GM19438 (cell line): ENCODE data around the gene PRAMEF12.
"Not testable (repeated sequence)": the region's sequence is repeated elsewhere in the genome, so short reads cannot be mapped to it uniquely, and the experiment has no call there.

Experiments used
- ATAC-seq: cut with Tn5 transposase; IDR thresholded peaks from one replicate; pipeline ENCODE4 v1.9.1; 2021; ENCODE audit warnings: low read depth; ENCODE audit not compliant: unreplicated experiment

Gene PRAMEF12

DNA sequence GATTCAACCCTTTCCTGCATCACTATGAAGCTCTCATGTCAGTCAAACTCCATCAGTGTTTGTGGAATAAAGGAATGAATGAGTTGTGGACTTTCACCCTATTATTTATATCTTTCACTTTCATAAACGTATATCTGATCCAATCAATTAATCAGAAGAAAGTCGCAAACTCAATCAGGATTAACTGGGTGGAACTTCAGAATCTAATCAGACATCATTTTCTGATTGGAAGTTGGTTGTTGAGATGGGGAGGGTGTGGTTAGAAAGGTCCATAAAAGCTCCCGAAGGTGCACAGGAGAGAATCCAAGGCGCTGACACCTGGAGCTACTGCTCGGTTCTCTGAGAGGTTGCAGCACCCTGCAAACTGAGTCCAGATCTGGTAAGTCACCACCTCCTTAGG, at the start of gene PRAMEF12:
Gene PRAMEF12, plus strand, starts transcription at position 301 of the 400 bp plus-strand sequence. CDS start 1,130 bp downstream, outside the sequence.
- no peak for ATAC-seq

DNA sequence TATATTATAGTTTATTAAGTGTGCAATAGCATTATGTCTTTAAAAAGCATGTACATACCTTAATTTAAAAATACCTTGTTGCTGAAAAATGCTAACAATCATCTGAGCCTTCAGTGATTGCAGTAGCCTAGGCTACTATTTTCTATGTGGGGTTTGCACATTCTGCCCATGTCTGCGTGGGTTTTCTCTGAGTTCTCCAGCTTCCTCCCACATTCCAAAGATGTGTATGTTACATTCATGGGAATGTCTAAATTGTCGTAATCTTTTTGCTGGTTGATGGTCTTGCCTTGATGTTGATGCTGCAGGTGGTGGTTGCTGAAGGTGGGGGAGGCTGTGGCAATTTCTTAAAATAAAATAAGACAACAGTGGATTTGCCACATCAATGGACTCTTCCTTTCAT, 45.1 kb upstream of the PRAMEF12 start:
- ATAC-seq: no peak

DNA sequence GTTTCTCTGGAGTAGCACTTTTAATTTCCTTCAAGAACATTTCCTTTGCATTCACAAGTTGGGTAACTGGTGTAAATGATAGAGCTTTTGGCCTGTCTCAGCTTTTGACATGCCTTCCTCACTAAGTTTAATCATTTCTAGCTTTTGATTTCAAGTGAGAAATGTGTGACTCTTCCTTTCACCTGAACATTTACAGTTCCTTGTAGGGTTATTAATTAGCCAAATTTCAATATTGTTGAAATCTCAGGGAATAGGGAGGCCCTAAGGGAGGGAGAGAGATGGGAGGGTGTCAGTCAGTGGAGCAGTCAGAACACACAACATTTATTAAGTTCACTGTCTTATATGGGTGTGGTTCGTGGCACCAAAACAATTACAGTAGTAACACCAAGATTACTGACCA, 43.4 kb upstream of the PRAMEF12 start:
- ATAC-seq: no peak

DNA sequence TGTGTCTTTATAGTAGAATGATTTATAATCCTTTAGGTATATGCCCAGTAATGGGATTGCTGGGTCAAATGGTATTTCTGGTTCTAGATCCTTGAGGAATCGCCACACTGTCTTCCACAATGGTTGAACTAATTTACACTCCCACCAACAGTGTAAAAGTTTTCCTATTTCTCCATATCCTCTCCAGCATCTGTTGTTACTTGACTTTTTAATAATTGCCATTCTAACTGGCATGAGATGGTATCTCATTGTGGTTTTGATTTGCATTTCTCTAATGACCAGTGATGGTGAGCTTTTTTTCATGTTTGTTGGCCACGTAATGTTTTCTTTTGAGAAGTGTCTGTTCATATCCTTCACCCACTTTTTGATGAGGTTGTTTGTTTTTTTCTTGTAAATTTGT, 42.5 kb upstream of the PRAMEF12 start:
- ATAC-seq: not testable (repeated sequence)

DNA sequence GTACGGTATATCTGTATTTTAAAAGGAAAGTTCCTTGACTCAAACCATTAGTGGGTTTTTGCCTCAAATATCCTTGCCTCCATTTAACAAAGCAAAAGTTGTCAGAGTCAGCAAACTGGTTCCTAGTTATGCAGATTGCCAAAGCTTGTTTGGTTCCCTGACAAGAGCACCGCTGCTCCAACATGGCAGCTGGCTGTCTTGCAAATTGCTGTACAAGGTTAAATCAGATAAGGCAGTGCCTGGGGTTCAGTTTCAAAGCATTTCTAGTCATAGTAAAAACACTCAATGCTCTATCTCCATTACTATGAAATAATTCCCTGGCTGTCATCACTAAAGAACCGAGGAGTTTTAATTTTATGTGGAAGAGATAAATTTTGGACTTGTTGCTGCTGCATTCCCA, 38.9 kb upstream of the PRAMEF12 start:
- no peak for ATAC-seq

DNA sequence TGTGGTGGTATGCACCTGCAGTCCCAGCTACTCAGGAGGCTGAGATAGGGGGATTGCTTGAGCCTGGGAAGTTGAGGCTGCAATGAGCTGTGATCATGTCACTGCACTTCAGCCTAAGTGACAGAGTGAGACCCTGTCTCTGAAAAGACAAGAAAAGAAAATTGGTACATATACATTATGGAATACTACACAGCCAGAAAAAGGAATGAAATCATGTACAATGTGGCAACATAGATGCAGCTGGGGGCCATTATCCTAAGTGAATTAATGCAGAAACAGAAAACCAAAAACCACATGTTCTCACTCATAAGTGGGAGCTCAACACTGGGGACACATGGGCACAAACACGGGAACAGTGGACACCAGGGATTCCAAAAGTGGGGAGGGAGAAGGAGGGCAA, 34.6 kb upstream of the PRAMEF12 start:
- no peak for ATAC-seq

DNA sequence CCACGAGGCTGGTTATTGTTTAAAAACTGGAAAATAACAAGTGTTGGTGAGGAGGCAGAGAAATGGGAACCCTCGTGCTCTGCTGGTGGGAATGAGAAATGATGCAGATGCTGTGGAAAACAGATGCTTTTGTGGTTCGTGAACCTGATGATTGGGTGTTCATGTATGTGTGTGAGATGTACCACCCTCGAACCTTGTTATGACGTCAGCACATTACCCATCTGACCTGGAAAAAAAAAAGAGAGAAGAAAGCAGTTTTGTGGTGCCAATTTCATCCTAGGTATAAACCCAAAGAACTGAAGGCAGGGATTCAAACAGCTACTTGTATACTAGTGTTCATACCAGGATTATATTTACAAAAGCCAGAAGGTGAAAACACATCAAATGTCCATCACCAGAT, 33.9 kb upstream of the PRAMEF12 start:
- ATAC-seq: no peak

DNA sequence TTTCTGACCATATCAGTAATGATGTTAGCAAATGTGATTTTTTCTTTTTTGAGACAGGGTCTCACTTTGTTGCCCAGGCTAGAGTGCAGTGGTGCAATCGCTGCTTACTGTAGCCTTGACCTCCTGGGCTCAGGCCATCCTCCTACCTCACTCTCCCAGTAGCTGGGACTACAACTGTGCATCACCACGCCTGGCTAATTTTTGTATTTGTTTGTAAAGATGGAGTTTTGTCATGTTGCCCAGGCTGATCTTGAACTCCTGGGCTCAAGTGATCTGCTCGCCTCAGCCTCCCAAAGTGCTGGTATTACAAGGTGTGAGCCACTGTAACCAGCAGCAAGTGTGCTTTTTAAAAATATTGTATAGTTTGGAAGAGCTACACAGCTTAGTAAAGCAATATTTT, 31.6 kb upstream of the PRAMEF12 start:
- no peak for ATAC-seq

DNA sequence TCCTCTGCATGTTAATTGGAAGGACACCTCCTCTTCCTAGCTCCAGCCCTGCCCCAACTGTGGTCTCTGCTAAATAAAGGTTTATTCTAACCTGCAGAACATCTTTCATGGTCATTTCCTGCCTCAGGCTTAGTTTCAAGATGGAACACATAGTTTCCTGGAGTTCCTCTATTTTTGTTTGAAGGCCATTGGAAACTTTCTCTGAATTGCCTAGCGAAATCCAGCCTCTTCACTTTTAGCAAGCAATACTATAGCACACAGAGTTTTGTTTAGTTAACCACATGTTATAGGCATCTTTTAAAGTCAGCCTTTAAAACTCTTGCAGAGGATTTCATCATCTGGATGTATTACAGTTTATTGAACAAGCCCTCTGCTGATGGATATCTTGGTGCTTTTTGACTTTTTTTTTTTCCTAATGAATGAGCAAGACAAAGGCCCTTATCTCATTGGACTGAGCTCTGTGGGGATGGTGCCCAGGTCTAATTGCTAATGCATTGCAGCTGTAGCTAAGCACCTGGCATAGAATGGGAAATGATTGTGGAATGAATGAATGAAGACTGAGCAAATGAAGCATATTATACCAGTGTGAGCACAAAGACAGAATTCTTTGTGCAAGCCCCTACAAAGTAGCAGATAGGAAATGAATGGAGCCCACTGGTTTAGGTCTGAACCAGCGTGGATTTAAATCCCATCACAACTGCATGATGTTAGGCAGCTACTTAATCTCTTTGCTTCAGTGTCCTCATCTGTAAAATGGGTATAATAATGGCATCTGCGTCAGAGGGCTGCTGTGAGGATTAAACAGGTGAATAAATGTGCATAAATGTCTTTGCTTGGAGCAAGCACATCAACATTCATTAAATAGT, 28.2 kb upstream of the PRAMEF12 start:
- no peak for ATAC-seq

DNA sequence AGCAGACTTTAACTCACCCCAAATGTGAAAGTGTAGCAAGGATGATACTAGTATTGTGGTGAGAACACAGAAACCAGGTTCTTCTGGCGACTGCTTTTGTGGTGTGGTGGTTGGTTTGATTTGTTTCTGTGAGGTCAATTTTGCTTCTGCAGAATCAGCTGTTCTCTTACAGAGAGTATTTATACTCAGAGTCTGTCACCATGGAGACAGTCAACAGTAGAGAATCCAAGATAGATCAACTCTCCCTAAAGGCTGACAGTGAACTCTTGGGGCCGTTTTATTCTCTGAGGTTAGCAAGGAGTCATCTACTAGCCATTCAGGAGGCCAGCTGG, 27.6 kb upstream of the PRAMEF12 start, which contains the start of gene CFAP107:
Gene CFAP107, plus strand, starts transcription at position 209 of the 332 bp plus-strand sequence. CDS start 231 bp downstream, outside the sequence.
- no peak for ATAC-seq

DNA sequence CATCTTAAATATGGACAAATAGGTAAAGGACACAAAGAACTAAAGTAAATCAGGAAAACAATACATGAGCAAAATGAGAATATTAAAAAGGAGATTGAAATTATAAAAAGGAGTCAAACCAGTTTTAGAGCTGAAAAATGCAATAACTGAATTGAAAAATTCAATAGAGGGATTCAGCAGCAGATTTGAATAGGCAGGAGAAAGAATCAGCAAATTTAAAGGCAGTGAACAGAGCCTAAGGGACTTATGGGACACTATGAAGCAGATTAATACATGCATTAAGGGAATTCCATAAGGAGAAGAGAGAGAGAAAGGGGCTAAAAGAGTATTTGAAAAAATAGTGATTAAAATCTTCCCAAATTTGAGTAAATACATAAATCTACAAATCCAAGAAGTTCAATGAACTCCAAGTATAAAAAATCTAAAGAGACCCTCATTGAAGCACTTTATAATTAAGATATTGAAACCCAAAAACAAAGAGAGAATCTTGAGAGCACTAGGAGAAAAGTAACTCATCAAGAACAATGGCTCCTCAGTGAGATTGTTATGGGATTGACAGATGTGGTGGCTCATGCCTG, 24.7 kb upstream of the PRAMEF12 start:
- ATAC-seq: no peak

DNA sequence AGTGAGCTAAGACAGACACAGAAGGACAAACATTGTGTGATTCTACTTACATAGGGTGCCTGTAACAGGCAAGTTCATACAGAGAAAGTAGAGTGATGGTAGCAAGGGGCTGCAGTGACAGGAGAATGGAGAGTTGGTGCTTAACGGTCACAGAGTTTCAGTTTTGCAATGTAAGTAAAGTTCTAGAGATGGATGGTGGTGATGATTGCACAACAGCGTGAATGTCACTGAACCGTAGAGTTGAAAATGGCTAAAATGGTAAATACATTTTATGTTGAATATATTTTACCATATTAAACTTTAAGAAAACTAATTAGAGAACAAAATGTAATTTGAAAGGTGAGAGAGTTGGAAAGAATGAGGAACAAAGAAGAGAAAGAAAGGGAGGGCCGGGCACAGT, 18.8 kb upstream of the PRAMEF12 start:
- no peak for ATAC-seq

DNA sequence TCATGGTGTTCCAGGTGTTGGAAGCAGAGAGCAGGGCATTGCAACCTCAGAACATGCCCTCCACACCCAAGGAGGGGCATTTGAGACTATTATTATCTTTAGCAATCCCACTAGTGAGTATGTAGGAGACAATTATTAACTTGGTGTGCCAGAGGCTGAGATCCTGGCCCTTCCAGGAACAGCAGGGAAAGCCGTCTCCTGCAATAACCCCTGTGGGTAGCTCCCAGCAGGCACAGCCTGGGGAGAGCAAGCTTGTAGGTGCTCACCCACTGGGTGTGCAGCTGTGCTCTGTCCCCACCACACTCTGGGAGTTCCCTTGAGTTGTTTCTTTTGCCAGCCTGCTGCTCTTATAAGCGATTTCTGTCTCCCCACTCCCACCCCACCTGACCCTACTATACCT, 17.3 kb upstream of the PRAMEF12 start:
- no peak for ATAC-seq

DNA sequence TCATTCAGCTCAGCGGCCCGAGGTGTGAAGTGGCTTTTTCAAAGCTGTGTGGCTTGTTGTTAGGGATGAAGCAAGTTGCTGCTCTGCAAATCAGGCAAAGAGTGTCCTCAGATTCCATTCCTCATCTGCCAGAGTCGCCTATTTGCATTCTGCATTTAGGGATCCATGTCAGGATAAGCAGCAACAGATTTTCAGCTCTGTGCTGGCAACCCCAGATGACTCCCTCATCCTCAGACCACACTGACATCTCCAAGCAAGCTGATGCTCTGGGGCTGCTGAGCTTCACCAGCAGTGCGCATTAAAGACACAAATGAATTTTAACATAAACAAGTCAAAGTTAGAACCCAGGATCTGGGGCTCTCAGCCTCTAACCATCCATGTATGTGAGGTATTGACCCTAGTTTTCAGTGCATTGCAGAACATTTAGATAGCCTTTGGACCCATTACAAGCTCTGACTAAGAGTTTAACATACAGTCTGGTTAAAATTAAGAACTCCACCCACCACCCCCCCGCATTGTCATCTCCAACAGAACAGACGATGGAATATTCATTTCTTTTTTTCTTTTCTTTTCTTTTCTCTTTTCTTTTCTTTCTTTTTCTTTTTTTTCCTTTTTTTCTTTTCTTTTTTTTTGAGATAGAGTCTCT, 16.6 kb upstream of the PRAMEF12 start:
- ATAC-seq: no peak

DNA sequence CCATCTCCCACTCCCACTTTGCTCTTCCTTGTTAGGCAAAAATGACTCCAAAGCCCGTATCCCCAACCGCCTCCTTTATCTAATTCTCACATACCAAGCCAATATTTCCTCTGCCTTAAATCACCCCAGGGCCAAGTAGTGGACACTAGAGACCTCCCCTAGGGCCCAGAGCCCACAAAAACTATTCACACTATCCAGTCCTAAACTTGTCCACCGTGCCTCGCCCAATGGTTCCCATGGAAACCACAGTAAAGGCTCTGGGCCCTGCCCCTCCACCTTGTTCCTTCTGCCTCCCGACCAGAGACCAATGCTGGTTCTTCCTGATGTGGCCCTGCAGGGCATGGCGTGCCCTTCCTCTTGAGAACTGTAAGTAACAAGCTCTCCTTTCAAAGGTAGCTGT, 15.7 kb upstream of the PRAMEF12 start:
- ATAC-seq: no peak

DNA sequence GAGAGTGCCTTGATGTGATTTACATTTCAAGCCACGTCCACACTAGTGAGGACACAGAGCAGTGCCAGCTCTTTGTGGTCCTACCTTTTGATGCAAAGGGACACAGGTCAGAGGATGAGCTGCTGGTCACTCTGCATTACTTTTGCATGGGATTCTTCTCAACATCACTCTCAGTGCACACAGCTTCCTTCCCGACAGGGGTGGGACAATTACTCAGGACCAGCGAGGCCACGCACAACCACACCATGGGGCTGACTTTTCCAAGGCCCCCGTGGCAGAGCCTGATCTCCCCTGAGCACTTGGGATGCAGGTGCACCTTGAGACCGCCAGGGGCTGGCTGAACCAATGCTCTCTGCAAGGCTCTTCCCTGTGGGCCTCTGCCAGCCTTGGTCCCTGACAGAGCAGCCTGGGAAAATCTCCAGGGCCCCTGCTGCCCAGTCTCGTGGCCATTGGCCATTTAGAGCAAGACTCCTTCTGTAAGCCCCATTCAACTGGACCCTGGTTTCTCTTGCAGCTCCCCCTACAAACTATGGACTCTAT, 13.2 kb upstream of the PRAMEF12 start:
- ATAC-seq: no peak

DNA sequence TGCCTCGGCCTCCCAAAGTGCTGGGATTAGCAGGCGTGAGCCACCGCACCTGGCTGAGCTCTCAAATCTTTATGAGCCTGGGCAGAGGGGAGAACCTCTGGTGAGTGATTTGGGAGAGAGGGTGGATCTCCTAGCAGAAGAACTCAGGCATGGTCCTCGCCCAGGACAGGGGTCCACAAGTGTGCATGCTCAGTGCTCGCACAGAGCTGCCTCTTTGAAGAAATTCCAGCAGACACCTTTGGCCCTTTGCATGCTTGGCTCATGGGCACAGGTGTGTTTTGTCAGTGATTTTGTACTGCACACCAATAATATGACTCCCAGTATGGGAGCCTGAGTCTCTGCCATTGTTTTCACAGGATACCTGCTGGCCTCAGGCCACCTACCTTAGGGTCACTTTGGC, 11.8 kb upstream of the PRAMEF12 start:
- no peak for ATAC-seq

DNA sequence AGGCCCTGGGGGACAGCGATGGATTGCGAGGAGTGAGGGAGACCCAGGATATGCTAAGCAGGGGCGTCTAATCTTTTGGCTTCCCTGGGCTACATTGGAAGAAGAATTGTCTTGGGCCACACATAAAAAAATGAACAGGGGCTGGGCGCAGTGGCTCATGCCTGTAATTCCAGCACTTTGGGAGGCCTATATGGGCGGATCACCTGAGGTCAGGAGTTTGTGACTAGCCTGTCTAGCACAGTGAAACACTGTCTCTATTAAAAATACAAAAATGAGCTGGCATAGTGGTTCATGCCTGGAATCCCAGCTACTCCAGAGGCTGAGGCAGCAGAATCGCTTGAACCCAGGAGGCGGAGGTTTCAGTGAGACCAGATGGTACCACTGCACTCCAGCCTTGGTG, 10.8 kb upstream of the PRAMEF12 start:
- ATAC-seq: no peak

DNA sequence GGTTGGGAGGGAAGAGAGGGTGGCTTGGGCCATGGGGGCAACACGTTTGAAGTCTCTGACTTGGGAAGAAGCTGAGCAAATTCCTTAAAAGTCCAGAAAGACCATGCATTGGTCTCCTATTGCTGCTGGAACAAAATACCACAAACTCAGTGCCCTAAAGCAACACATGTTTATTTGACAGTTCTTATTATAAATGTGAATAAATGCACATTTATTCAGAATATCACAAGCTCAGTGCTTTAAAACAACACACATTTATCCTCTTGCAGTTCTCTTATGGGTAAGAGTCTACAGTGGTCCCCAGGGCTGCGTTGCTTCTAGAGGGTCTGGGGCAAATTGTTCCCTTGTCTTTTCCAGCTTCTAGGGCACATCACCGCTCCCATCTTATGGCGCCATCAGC, 10.1 kb upstream of the PRAMEF12 start:
- no peak for ATAC-seq

DNA sequence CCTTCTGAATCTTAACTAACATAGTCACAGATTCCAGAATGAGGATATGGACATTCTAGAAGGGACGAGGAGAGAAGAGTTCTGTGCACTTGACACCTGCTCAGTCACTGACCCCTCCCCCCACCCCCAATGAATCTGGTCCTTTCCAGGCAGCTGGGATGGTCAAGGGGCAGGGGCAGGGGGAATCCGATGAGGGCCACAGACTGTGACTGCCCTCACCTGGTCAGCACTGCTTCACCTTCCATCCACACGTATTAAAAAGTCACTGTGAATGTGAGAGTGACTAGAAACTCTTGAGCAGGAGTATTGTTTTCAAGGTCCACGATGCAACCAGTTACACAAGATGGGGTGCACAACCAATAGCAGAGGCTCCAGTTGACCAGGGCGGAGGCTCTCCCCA, 9.5 kb upstream of the PRAMEF12 start:
- ATAC-seq: no peak

DNA sequence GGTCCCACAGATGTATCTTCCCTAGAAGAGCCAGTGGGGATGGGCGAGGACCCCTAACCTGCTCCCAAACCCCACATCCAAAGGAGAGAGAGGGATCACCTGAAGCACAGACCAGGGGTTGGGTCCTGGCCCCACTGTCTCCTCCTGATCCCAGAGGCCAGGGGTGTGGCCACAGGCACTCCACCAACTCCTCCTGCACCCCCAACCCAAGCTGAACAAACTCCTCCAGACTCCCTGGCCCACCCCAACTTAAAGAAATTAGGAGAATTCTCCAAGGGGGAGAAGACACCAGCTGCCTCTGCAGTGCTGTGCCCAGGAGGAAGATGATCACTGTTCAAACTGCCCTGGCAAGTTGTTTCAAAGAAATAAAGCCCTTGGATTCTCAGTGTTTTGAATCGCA, 4.5 kb upstream of the PRAMEF12 start:
- ATAC-seq: no peak
